ENCODE results near the gene ABI1.

- TF ChIP-seq POLR2AphosphoS5 (IDR thresholded peaks at IDR 0.05; ENCODE audit: insufficient read depth, low read depth, low read length) (no peak), POLR2A (IDR thresholded peaks at IDR 0.05; ENCODE audit: low read depth, low read length) (no peak), FOS (IDR thresholded peaks at IDR 0.05; ENCODE audit: borderline replicate concordance, insufficient read depth, low read length) (no peak), EZH2 (IDR thresholded peaks at IDR 0.05; ENCODE audit: borderline replicate concordance, low read depth, low read length, severe bottlenecking) (no peak), JUN (IDR thresholded peaks at IDR 0.05; ENCODE audit: borderline replicate concordance, insufficient read depth, insufficient read length, low read depth) (peak; percentile 44)
- TF ChIP-seq, protein P1, sequence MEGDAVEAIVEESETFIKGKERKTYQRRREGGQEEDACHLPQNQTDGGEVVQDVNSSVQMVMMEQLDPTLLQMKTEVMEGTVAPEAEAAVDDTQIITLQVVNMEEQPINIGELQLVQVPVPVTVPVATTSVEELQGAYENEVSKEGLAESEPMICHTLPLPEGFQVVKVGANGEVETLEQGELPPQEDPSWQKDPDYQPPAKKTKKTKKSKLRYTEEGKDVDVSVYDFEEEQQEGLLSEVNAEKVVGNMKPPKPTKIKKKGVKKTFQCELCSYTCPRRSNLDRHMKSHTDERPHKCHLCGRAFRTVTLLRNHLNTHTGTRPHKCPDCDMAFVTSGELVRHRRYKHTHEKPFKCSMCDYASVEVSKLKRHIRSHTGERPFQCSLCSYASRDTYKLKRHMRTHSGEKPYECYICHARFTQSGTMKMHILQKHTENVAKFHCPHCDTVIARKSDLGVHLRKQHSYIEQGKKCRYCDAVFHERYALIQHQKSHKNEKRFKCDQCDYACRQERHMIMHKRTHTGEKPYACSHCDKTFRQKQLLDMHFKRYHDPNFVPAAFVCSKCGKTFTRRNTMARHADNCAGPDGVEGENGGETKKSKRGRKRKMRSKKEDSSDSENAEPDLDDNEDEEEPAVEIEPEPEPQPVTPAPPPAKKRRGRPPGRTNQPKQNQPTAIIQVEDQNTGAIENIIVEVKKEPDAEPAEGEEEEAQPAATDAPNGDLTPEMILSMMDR (IDR thresholded peaks at IDR 0.05; ENCODE audit: extremely low read depth in 1 of 2, insufficient read depth in 1 of 2, low read depth in 1 of 2, low read length in 2 of 2) = no peak
- TF ChIP-seq, protein P2, sequence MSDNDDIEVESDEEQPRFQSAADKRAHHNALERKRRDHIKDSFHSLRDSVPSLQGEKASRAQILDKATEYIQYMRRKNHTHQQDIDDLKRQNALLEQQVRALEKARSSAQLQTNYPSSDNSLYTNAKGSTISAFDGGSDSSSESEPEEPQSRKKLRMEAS (IDR thresholded peaks at IDR 0.05; ENCODE audit: insufficient read depth, insufficient read length) = no peak
Measured at GRCh38 chr10:26841733-26842317, 18.9 kb downstream of the ABI1 start.
